Muscle of leg (tissue), 11 donors: ENCODE data around the gene SCNN1B. TPM values are rescaled to one million over a fixed set of nuclear protein-coding genes. Genes with fewer than 3 reads are reported as not detected.

Source experiments
- DNase-seq: peaks from one replicate; pipeline ENCODE4 v3.0.0; 2013
- H3K27ac ChIP-seq: one replicate; pipeline ENCODE4 v1.5.1; 2013; ENCODE audit warnings: mild to moderate bottlenecking, low read length, control low read depth
- H3K27me3 ChIP-seq: one replicate; pipeline ENCODE4 v1.6.1; 2013; ENCODE audit warnings: low read length; ENCODE audit not compliant: control insufficient read depth, insufficient read depth
- H3K36me3 ChIP-seq: one replicate; pipeline ENCODE4 v1.6.1; 2013; ENCODE audit warnings: low read length; ENCODE audit not compliant: control insufficient read depth, insufficient read depth
- H3K4me1 ChIP-seq: one replicate; pipeline ENCODE4 v1.6.1; 2013; ENCODE audit warnings: low read length; ENCODE audit not compliant: control insufficient read depth, insufficient read depth
- H3K4me3 ChIP-seq: one replicate; pipeline ENCODE4 v1.5.1; 2013; ENCODE audit warnings: low read length, control low read depth
- H3K9me3 ChIP-seq: replicated peaks from 2 replicates; pipeline ENCODE4 v1.6.1; 2013; ENCODE audit warnings: low read depth, low read length; ENCODE audit not compliant: control insufficient read depth
- WGBS: methylation state at CpG from one replicate; pipeline ENCODE4 v1.1.5; 2013; ENCODE audit warnings: missing lambda C conversion rate; ENCODE audit not compliant: insufficient coverage; 5-methylcytosine and 5-hydroxymethylcytosine counted together
- polyA plus RNA-seq, 8 donors: library from polyadenylated mRNA; unstranded; fragments of 120-200 nt; gene quantifications; one replicate each; pipeline versions ENCODE4 v1.2.1 to v1.2.3, GENCODE V29; 2013; ENCODE audit warnings: inconsistent platforms in 1 of 8, low replicate concordance in 1 of 8; ENCODE audit not compliant: insufficient read length in 8 of 8, insufficient read depth in 1 of 8
- total RNA-seq: library from RNA; stranded (reverse); fragments of 120-200 nt; gene quantifications from one replicate; pipeline ENCODE4 v1.2.4, GENCODE V29; 2013

Gene SCNN1B
- total and polyA plus RNA-seq, 9 donors: 0.04 to 0.68 (median 0.16) TPM; not detected in 3

GRCh38 chr16:23269248-23269953 lies 32.7 kb upstream of the SCNN1B start:
- no peak for DNase-seq
- Histone ChIP-seq H3K9me3 (no peaks in the 10 kb centered on the region), H3K36me3 (no peaks in the 10 kb centered on the region), H3K27ac (no peak overlapping the region), H3K4me3 (no peak overlapping the region), H3K4me1 (no peaks in the 10 kb centered on the region), H3K27me3 (no peaks in the 10 kb centered on the region)
- 73% methylated on average over 6 of the region's 6 CpGs for WGBS

GRCh38 chr16:23270654-23271053 lies 31.4 kb upstream of the SCNN1B start:
- H3K4me1 ChIP-seq: peaks cover 2% of the 10 kb centered on the region
- H3K4me3 ChIP-seq: no peak overlapping the region
- WGBS: no CpG with 5 or more reads among the region's 3 CpGs
- no peaks in the 10 kb centered on the region for H3K9me3 ChIP-seq
- DNase-seq: no peak
- H3K36me3 ChIP-seq: no peaks in the 10 kb centered on the region
- H3K27ac ChIP-seq: no peak overlapping the region
- H3K27me3 ChIP-seq: no peaks in the 10 kb centered on the region

GRCh38 chr16:23274968-23275367 lies 27.1 kb upstream of the SCNN1B start:
- H3K27me3 ChIP-seq: no peaks in the 10 kb centered on the region
- no peaks in the 10 kb centered on the region for H3K9me3 ChIP-seq
- DNase-seq: no peak
- H3K36me3 ChIP-seq: no peaks in the 10 kb centered on the region
- peaks cover 4% of the 10 kb centered on the region for H3K4me1 ChIP-seq
- no peak overlapping the region for H3K4me3 ChIP-seq
- WGBS: 55% methylated on average over 2 of the region's 2 CpGs
- H3K27ac ChIP-seq: no peak overlapping the region

- 68% methylated on average over 4 of the region's 4 CpGs for WGBS
- no peaks in the 10 kb centered on the region for H3K36me3 ChIP-seq
These were observed 25.3 kb upstream of the SCNN1B start for GRCh38 chr16:23276821-23277220.

GRCh38 chr16:23278031-23278430 lies 24.1 kb upstream of the SCNN1B start:
- Histone ChIP-seq H3K36me3 (no peaks in the 10 kb centered on the region), H3K27me3 (no peaks in the 10 kb centered on the region), H3K4me1 (peaks cover 4% of the 10 kb centered on the region), H3K9me3 (no peaks in the 10 kb centered on the region), H3K27ac (no peak overlapping the region), H3K4me3 (no peak overlapping the region)
- no peak for DNase-seq
- 61% methylated on average over 2 of the region's 2 CpGs for WGBS

More at GRCh38 chr16:23276821-23277220, 25.3 kb upstream of the SCNN1B start:
- DNase-seq: no peak
- H3K9me3 ChIP-seq: no peaks in the 10 kb centered on the region
- H3K27ac ChIP-seq: no peak overlapping the region
- no peaks in the 10 kb centered on the region for H3K27me3 ChIP-seq
- H3K4me3 ChIP-seq: no peak overlapping the region
- H3K4me1 ChIP-seq: peaks cover 4% of the 10 kb centered on the region

GRCh38 chr16:23279721-23280153 lies 22.4 kb upstream of the SCNN1B start:
- H3K27me3 ChIP-seq: no peaks in the 10 kb centered on the region
- peak; percentile 15 for DNase-seq

GRCh38 chr16:23280483-23280967 lies 21.6 kb upstream of the SCNN1B start:
- Histone ChIP-seq H3K4me3 (no peak overlapping the region), H3K9me3 (no peaks in the 10 kb centered on the region), H3K36me3 (no peaks in the 10 kb centered on the region), H3K27me3 (no peaks in the 10 kb centered on the region), H3K27ac (no peak overlapping the region), H3K4me1 (peaks cover 2% of the 10 kb centered on the region)
- DNase-seq: no peak
- WGBS: no CpG with 5 or more reads among the region's 6 CpGs

More at GRCh38 chr16:23279721-23280153, 22.4 kb upstream of the SCNN1B start:
- H3K4me1 ChIP-seq: peaks cover 2% of the 10 kb centered on the region
- no peaks in the 10 kb centered on the region for H3K9me3 ChIP-seq
- H3K4me3 ChIP-seq: no peak overlapping the region
- 18% methylated on average over 4 of the region's 9 CpGs for whole genome bisulfite sequencing
- H3K36me3 ChIP-seq: no peaks in the 10 kb centered on the region
- no peak overlapping the region for H3K27ac ChIP-seq

GRCh38 chr16:23282568-23282967 lies 19.5 kb upstream of the SCNN1B start:
- DNase-seq: no peak
- Histone ChIP-seq H3K36me3 (no peaks in the 10 kb centered on the region), H3K27me3 (no peaks in the 10 kb centered on the region), H3K27ac (no peak overlapping the region), H3K4me3 (no peak overlapping the region), H3K9me3 (no peaks in the 10 kb centered on the region), H3K4me1 (peaks cover 2% of the 10 kb centered on the region)
- WGBS: no CpG with 5 or more reads among the region's 1 CpG

GRCh38 chr16:23283571-23283970 lies 18.5 kb upstream of the SCNN1B start:
- 100% methylated on average over 1 of the region's 2 CpGs for WGBS
- H3K4me1 ChIP-seq: peaks cover 2% of the 10 kb centered on the region
- no peaks in the 10 kb centered on the region for H3K36me3 ChIP-seq
- no peak overlapping the region for H3K27ac ChIP-seq
- DNase-seq: no peak
- H3K27me3 ChIP-seq: no peaks in the 10 kb centered on the region
- H3K4me3 ChIP-seq: no peak overlapping the region
- no peaks in the 10 kb centered on the region for H3K9me3 ChIP-seq

GRCh38 chr16:23284584-23284983 lies 17.5 kb upstream of the SCNN1B start:
- H3K4me3 ChIP-seq: no peak overlapping the region
- H3K36me3 ChIP-seq: no peaks in the 10 kb centered on the region
- no peak overlapping the region for H3K27ac ChIP-seq
- no peaks in the 10 kb centered on the region for H3K27me3 ChIP-seq
- no peaks in the 10 kb centered on the region for H3K9me3 ChIP-seq
- WGBS: 83% methylated on average over 2 of the region's 2 CpGs
- H3K4me1 ChIP-seq: peaks cover under 1% of the 10 kb centered on the region
- DNase-seq: no peak
